Mesenchymal stem cell (in vitro differentiated cells and primary cell): Measurements from ENCODE around the gene CRADD.
"Not testable (repeated sequence)": the region's sequence is repeated elsewhere in the genome, so short reads cannot be mapped to it uniquely, and the experiment has no call there.

Experiments used
- DNase-seq: peaks from one replicate; pipeline ENCODE4 v3.0.0-alpha.2; 2013
- H2AFZ ChIP-seq: one replicate; pipeline ENCODE4 v1.6.1; 2013; ENCODE audit warnings: low read depth, mild to moderate bottlenecking, control low read depth, inconsistent platforms, low read length, moderate library complexity
- H2AK5ac ChIP-seq: 2 replicates; pipeline ENCODE4 v1.6.1; 2013; ENCODE audit warnings: low read length, moderate library complexity, mild to moderate bottlenecking, inconsistent platforms; ENCODE audit not compliant: severe bottlenecking
- H2BK120ac ChIP-seq: one replicate; pipeline ENCODE4 v1.6.1; 2013; ENCODE audit warnings: low read depth, mild to moderate bottlenecking, inconsistent platforms, low read length, moderate library complexity
- H2BK12ac ChIP-seq, 2 experiments: one replicate each; pipeline ENCODE4 v1.6.1; 2013; ENCODE audit warnings: inconsistent platforms in 2 of 2, low read length in 2 of 2, mild to moderate bottlenecking in 2 of 2, moderate library complexity in 2 of 2, control low read depth in 1 of 2
- H2BK15ac ChIP-seq: one replicate; pipeline ENCODE4 v1.6.1; 2013; ENCODE audit warnings: mild to moderate bottlenecking, low read depth, inconsistent platforms; ENCODE audit not compliant: poor library complexity, severe bottlenecking
- H2BK5ac ChIP-seq: 2 replicates; pipeline ENCODE4 v1.6.1; 2013; ENCODE audit warnings: low read depth, mild to moderate bottlenecking, low read length, control low read depth, inconsistent platforms; ENCODE audit not compliant: poor library complexity, severe bottlenecking
- H3K14ac ChIP-seq, 2 experiments: one replicate each; pipeline ENCODE4 v1.6.1; 2013; ENCODE audit warnings: inconsistent platforms in 2 of 2, low read length in 2 of 2, control low read depth in 1 of 2, mild to moderate bottlenecking in 1 of 2, moderate library complexity in 1 of 2
- H3K18ac ChIP-seq, 2 experiments: one replicate each; pipeline ENCODE4 v1.6.1; 2013; ENCODE audit warnings: inconsistent platforms in 2 of 2, low read length in 2 of 2, control low read depth in 1 of 2, low read depth in 1 of 2, mild to moderate bottlenecking in 1 of 2
- H3K23ac ChIP-seq, 2 experiments: one replicate each; pipeline ENCODE4 v1.6.1; 2013; ENCODE audit warnings: inconsistent platforms in 2 of 2, low read length in 2 of 2, mild to moderate bottlenecking in 2 of 2, moderate library complexity in 2 of 2, control low read depth in 1 of 2
- H3K27ac ChIP-seq: 2 replicates; pipeline ENCODE4 v1.5.1; 2013; ENCODE audit warnings: mild to moderate bottlenecking, moderate library complexity, low read length, control low read depth, inconsistent platforms; ENCODE audit not compliant: poor library complexity, severe bottlenecking
- H3K27me3 ChIP-seq, 2 experiments: 2 replicates each; pipeline versions ENCODE4 v1.6.1 to v1.7.0; 2013; ENCODE audit warnings: low read length in 2 of 2, mild to moderate bottlenecking in 2 of 2, moderate library complexity in 2 of 2, control low read depth in 1 of 2, inconsistent platforms in 1 of 2; ENCODE audit not compliant: control insufficient read depth in 1 of 2, insufficient read depth in 1 of 2
- H3K36me3 ChIP-seq, 2 experiments: 2 replicates each; pipeline versions ENCODE4 v1.6.1 to v1.7.0; 2013; ENCODE audit warnings: low read length in 2 of 2, control low read depth in 1 of 2, inconsistent platforms in 1 of 2, low read depth in 1 of 2, mild to moderate bottlenecking in 1 of 2; ENCODE audit not compliant: insufficient read depth in 2 of 2, control insufficient read depth in 1 of 2
- H3K4ac ChIP-seq, 2 experiments: one replicate each; pipeline ENCODE4 v1.6.1; 2013; ENCODE audit warnings: inconsistent platforms in 2 of 2, low read length in 2 of 2, mild to moderate bottlenecking in 2 of 2, moderate library complexity in 2 of 2, control low read depth in 1 of 2, low read depth in 1 of 2
- H3K4me1 ChIP-seq: 2 replicates; pipeline ENCODE4 v1.6.1; 2013; ENCODE audit warnings: low read depth, low read length, control low read depth; ENCODE audit not compliant: control insufficient read depth, insufficient read depth
- H3K4me2 ChIP-seq: 2 replicates; pipeline ENCODE4 v1.6.1; 2013; ENCODE audit warnings: low read length, mild to moderate bottlenecking, inconsistent platforms; ENCODE audit not compliant: poor library complexity, severe bottlenecking
- H3K4me3 ChIP-seq, 2 experiments: 2 replicates each; pipeline versions ENCODE4 v1.5.1 to v1.7.0; 2013; ENCODE audit warnings: low read length in 2 of 2, mild to moderate bottlenecking in 2 of 2, control low read depth in 1 of 2, low read depth in 1 of 2; ENCODE audit not compliant: insufficient read depth in 1 of 2
- H3K79me1 ChIP-seq: replicated peaks from 2 replicates; pipeline ENCODE4 v1.6.1; 2013; ENCODE audit warnings: mild to moderate bottlenecking, control low read depth, low read length, inconsistent platforms; ENCODE audit not compliant: poor library complexity, severe bottlenecking
- H3K9ac ChIP-seq: 2 replicates; pipeline ENCODE4 v1.7.0; 2013; ENCODE audit warnings: mild to moderate bottlenecking, low read length, moderate library complexity
- H3K9me3 ChIP-seq: 2 replicates; pipeline ENCODE4 v1.7.0; 2013; ENCODE audit warnings: mild to moderate bottlenecking, low read length; ENCODE audit not compliant: control insufficient read depth
- H4K8ac ChIP-seq: one replicate; pipeline ENCODE4 v1.6.1; 2013; ENCODE audit warnings: inconsistent platforms, mild to moderate bottlenecking, low read length, moderate library complexity
- H4K91ac ChIP-seq: one replicate; pipeline ENCODE4 v1.6.1; 2013; ENCODE audit warnings: mild to moderate bottlenecking, low read length, inconsistent platforms
- WGBS: methylation state at CpG from one replicate; pipeline ENCODE4 v1.1.7; 2013; ENCODE audit warnings: mixed read lengths; 5-methylcytosine and 5-hydroxymethylcytosine counted together

CRADD gene

GRCh38 chr12:93638095-93638494 is 39.1 kb upstream of the CRADD start:
- Histone ChIP-seq H2BK15ac (no peak overlapping the region), H3K9me3 (no peaks in the 10 kb centered on the region), H3K9ac (no peak overlapping the region), H2BK12ac (no peak overlapping the region), H3K4me2 (no peak overlapping the region), H2AK5ac (no peak overlapping the region), H3K27ac (no peak overlapping the region), H3K18ac (no peak overlapping the region), H3K36me3 (no peaks in the 10 kb centered on the region), H3K79me1 (no peaks in the 10 kb centered on the region), H3K4ac (no peak overlapping the region), H2BK5ac (no peak overlapping the region), H4K91ac (no peak overlapping the region), H2BK120ac (no peak overlapping the region), H3K23ac (no peak overlapping the region), H3K27me3 (peaks cover 0 to 8% of the 10 kb centered on the region in 2 experiments), H3K14ac (no peak overlapping the region), H4K8ac (no peak overlapping the region), H3K4me3 (no peak overlapping the region), H3K4me1 (no peaks in the 10 kb centered on the region), H2AFZ (no peak overlapping the region)
- DNase-seq = peak; percentile 42
- 69% methylated on average over 2 of the region's 2 CpGs for WGBS

GRCh38 chr12:93638954-93639353 is 38.2 kb upstream of the CRADD start:
- Histone ChIP-seq H4K91ac (no peak overlapping the region), H3K14ac (no peak overlapping the region), H3K27me3 (peaks cover 0 to 8% of the 10 kb centered on the region in 2 experiments), H3K4me2 (no peak overlapping the region), H3K9me3 (no peaks in the 10 kb centered on the region), H3K23ac (no peak overlapping the region), H2BK5ac (no peak overlapping the region), H3K79me1 (no peaks in the 10 kb centered on the region), H3K18ac (peak overlapping the region; percentile 12 to 54), H3K4me3 (no peak overlapping the region), H3K36me3 (no peaks in the 10 kb centered on the region), H3K4me1 (no peaks in the 10 kb centered on the region), H4K8ac (no peak overlapping the region), H2BK120ac (peak overlapping the region; percentile 85), H2AK5ac (no peak overlapping the region), H2BK12ac (no peak overlapping the region), H3K9ac (no peak overlapping the region), H2BK15ac (no peak overlapping the region), H3K27ac (no peak overlapping the region), H3K4ac (no peak overlapping the region), H2AFZ (no peak overlapping the region)
- peak; percentile 18 for DNase-seq
- 61% methylated on average over 5 of the region's 6 CpGs for WGBS

- H3K4ac ChIP-seq = no peak overlapping the region
- H3K79me1 ChIP-seq = no peaks in the 10 kb centered on the region
- no peaks in the 10 kb centered on the region for H3K4me1 ChIP-seq
- H3K9ac ChIP-seq = no peak overlapping the region
- peaks cover 0 to 8% of the 10 kb centered on the region in 2 experiments for H3K27me3 ChIP-seq
- H3K27ac ChIP-seq = no peak overlapping the region
- H3K4me2 ChIP-seq = no peak overlapping the region
- DNase-seq = no peak
- no peak overlapping the region for H2BK5ac ChIP-seq
- H3K9me3 ChIP-seq = no peaks in the 10 kb centered on the region
- no peak overlapping the region for H3K18ac ChIP-seq
- no peak overlapping the region for H3K14ac ChIP-seq
- H4K8ac ChIP-seq = no peak overlapping the region
- no peak overlapping the region for H2BK120ac ChIP-seq
- H2AK5ac ChIP-seq = no peak overlapping the region
- H4K91ac ChIP-seq = no peak overlapping the region
- no peaks in the 10 kb centered on the region for H3K36me3 ChIP-seq
- H2BK15ac ChIP-seq = no peak overlapping the region
- 20% methylated on average over 1 of the region's 2 CpGs for WGBS
- no peak overlapping the region for H2BK12ac ChIP-seq
- H2AFZ ChIP-seq = no peak overlapping the region
- no peak overlapping the region for H3K23ac ChIP-seq
- no peak overlapping the region for H3K4me3 ChIP-seq
These were observed 37.8 kb upstream of the CRADD start for GRCh38 chr12:93639406-93639805.

GRCh38 chr12:93641380-93641779 is 35.8 kb upstream of the CRADD start:
- WGBS = no CpG with 5 or more reads among the region's 26 CpGs
- not testable (repeated sequence) for H3K36me3 ChIP-seq

More at GRCh38 chr12:93641380-93641779, 35.8 kb upstream of the CRADD start:
- H3K23ac ChIP-seq, H3K27me3 ChIP-seq, H3K9me3 ChIP-seq, H4K8ac ChIP-seq, H3K4me3 ChIP-seq, H2AK5ac ChIP-seq, H2BK5ac ChIP-seq, H2AFZ ChIP-seq, H3K18ac ChIP-seq, H3K27ac ChIP-seq, H3K14ac ChIP-seq, H3K4me1 ChIP-seq, DNase-seq, H2BK15ac ChIP-seq, H2BK12ac ChIP-seq, H4K91ac ChIP-seq, H3K79me1 ChIP-seq, H3K4me2 ChIP-seq, H3K9ac ChIP-seq, H2BK120ac ChIP-seq, H3K4ac ChIP-seq: not testable (repeated sequence)
